ENCODE data around the gene PMEL.

The PMEL gene

GRCh38 chr12:55972911-55973598 lies 7.2 kb upstream of the PMEL start:
- Mint-ChIP-seq H3K9me3 (no peaks in the 10 kb centered on the region), H3K27ac (no peak overlapping the region), H3K4me1 (peaks cover 23% of the 10 kb centered on the region), H3K4me3 (no peak overlapping the region), H3K27me3 (no peaks in the 10 kb centered on the region), H3K36me3 (ENCODE audit: low read depth) (peaks cover 26% of the 10 kb centered on the region)
- no peak for DNase-seq
- ATAC-seq = no peak

DNA sequence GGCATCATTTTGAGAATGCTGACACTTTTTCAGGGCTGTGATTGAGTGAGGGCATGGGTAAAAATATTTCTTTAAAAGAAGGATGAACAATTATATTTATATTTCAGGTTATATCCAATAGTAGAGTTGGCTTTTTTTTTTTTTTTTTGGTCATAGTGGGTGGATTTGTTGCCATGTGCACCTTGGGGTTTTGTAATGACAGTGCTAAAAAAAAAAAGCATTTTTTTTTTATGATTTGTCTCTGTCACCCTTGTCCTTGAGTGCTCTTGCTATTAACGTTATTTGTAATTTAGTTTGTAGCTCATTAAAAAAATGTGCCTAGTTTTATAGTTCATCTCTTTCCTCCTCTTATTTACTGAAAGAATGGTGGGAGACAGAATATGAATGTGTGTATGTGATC lies 6.6 kb upstream of the PMEL start:
- DNase-seq (no peak), ATAC-seq (no peak)
- Mint-ChIP-seq H3K36me3 (ENCODE audit: low read depth) (peaks cover 28% of the 10 kb centered on the region), H3K4me1 (peaks cover 29% of the 10 kb centered on the region), H3K27me3 (no peaks in the 10 kb centered on the region), H3K27ac (no peak overlapping the region), H3K9me3 (no peaks in the 10 kb centered on the region), H3K4me3 (no peak overlapping the region)

- DNase-seq (no peak), ATAC-seq (no peak)
- H3K36me3 Mint-ChIP-seq (ENCODE audit: low read depth) = peaks cover 28% of the 10 kb centered on the region
- no peaks in the 10 kb centered on the region for H3K27me3 Mint-ChIP-seq
- H3K9me3 Mint-ChIP-seq = no peaks in the 10 kb centered on the region
- H3K4me1 Mint-ChIP-seq = peaks cover 27% of the 10 kb centered on the region
- H3K4me3 Mint-ChIP-seq = no peak overlapping the region
- no peak overlapping the region for H3K27ac Mint-ChIP-seq
These were observed 6.2 kb upstream of the PMEL start for GRCh38 chr12:55972042-55972441.

- no peaks in the 10 kb centered on the region for H3K27me3 Mint-ChIP-seq
- no peak overlapping the region for H3K27ac Mint-ChIP-seq
- DNase-seq (no peak), ATAC-seq (no peak)
- peaks cover 28% of the 10 kb centered on the region for H3K36me3 Mint-ChIP-seq (ENCODE audit: low read depth)
- no peak overlapping the region for H3K4me3 Mint-ChIP-seq
- no peaks in the 10 kb centered on the region for H3K9me3 Mint-ChIP-seq
- H3K4me1 Mint-ChIP-seq = peaks cover 31% of the 10 kb centered on the region
These were observed 4.9 kb upstream of the PMEL start for GRCh38 chr12:55970775-55971174.

DNA sequence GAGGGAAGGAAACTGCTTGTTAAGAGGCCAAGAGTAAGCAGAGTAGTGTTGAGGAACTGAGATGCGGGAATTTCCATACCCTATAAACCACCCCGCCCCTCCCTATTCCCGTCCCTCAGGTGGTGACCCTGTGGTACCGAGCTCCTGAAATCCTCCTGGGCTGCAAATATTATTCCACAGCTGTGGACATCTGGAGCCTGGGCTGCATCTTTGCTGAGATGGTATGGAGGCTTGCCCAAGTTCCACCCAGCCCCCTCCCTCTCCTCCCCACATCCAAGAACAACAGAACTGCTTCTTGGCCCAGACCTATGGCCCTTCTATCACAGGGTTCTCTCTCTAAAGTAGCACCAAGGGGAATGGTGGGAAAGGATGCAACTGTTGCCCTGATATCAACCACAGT lies 3.5 kb upstream of the PMEL start:
- Mint-ChIP-seq H3K27me3 (no peaks in the 10 kb centered on the region), H3K27ac (no peak overlapping the region), H3K36me3 (ENCODE audit: low read depth) (peaks cover 25% of the 10 kb centered on the region), H3K4me3 (peak overlapping the region; percentile 97), H3K9me3 (no peaks in the 10 kb centered on the region), H3K4me1 (peaks cover 32% of the 10 kb centered on the region)
- ATAC-seq (no peak), DNase-seq (no peak)

DNA sequence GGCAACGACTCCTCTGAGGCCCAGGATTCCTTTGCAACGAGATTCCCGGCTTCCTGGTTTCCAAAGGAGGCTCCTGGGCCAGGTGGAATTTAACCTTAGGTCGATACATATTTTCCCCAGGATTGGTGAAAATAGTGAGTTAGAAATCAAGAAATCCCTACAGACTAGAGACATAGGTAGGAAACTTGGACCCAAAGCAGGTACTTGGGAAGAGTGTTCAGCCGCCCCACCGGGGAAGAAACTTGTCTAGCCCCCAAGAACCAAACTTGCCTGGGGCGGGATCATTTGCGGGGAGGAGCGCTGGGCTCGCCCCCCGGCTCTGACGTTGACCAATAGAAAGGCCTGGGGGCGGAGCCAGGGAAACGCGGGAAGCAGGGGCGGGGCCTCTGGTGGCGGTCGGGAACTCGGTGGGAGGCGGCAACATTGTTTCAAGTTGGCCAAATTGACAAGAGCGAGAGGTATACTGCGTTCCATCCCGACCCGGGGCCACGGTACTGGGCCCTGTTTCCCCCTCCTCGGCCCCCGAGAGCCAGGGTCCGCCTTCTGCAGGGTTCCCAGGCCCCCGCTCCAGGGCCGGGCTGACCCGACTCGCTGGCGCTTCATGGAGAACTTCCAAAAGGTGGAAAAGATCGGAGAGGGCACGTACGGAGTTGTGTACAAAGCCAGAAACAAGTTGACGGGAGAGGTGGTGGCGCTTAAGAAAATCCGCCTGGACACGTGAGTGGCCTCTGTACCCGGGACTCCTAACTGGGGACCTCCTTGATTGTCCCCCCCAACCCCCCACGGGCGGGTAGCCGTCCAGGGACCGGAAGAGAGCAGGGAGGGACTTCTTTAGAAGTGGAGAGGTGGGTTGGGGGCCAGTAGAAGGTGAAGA lies 803 bp upstream of the PMEL start, which contains the start of gene CDK2:
TSS of gene CDK2 (plus strand) at position 423 of the 874 bp plus-strand sequence. CDS start at position 602, 179 bp downstream.
- no peaks in the 10 kb centered on the region for H3K27me3 Mint-ChIP-seq
- peaks cover 25% of the 10 kb centered on the region for H3K36me3 Mint-ChIP-seq (ENCODE audit: low read depth)
- ATAC-seq (peak; percentile 95), DNase-seq (peak; percentile 97)
- H3K27ac Mint-ChIP-seq = peak within 1 kb of the TSS; percentile 89
- no peaks in the 10 kb centered on the region for H3K9me3 Mint-ChIP-seq
- peaks cover 32% of the 10 kb centered on the region for H3K4me1 Mint-ChIP-seq
- peak within 1 kb of the TSS; percentile 97 for H3K4me3 Mint-ChIP-seq

DNA sequence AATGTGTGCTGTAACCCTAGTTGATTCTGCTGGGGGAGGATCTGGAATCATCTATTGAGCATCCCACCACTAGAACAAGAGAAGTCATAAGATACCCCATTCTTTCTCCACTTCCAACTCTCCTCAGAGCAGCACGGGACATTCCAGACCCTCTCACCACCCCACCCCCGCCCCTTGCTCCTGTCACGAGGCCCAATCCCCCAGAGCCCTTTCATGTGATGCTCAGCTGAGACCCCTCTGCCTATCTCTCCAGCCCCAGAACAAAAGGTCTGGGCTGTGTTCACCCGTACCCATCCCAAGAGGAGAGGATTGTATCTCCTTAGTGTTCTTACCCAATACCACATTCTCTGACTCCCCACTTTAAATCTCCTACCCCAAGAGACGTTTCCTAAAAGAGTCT lies 602 bp downstream of the PMEL start:
- H3K27me3 Mint-ChIP-seq = no peaks in the 10 kb centered on the region
- H3K9me3 Mint-ChIP-seq = no peaks in the 10 kb centered on the region
- peaks cover 29% of the 10 kb centered on the region for H3K4me1 Mint-ChIP-seq
- DNase-seq (no peak), ATAC-seq (no peak)
- H3K36me3 Mint-ChIP-seq (ENCODE audit: low read depth) = peaks cover 17% of the 10 kb centered on the region
- peak overlapping the region; percentile 10 for H3K27ac Mint-ChIP-seq
- no peak overlapping the region for H3K4me3 Mint-ChIP-seq

DNA sequence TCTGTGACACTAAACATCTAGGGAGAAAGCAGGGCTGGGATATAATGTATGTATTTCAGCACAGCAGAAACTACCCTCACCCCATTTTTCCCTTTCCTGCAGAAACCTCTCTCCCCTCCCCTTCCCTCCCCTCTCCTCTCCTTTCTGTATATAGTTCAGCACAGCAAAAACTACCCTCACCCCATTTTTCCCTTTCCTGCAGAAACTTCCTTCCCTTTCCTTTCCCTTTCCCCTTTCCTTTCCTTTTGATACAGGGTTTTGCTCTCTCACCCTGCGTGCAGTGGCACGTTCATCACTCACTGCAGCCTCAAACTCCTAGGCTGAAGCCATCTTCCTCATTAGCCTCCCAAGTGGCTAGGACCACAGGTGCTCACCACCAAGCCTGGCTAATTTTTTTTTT lies 2.1 kb downstream of the PMEL start:
- H3K9me3 Mint-ChIP-seq = no peaks in the 10 kb centered on the region

GRCh38 chr12:55957106-55957859 lies 8.6 kb downstream of the PMEL start:
- no peak overlapping the region for H3K27ac Mint-ChIP-seq
- no peaks in the 10 kb centered on the region for H3K27me3 Mint-ChIP-seq
- no peak for ATAC-seq
- DNase-seq = no peak
- no peaks in the 10 kb centered on the region for H3K9me3 Mint-ChIP-seq
- H3K4me1 Mint-ChIP-seq = peaks cover 9% of the 10 kb centered on the region
- no peak overlapping the region for H3K4me3 Mint-ChIP-seq
- H3K36me3 Mint-ChIP-seq (ENCODE audit: low read depth) = peaks cover 21% of the 10 kb centered on the region

More for the DNA sequence above, 2.1 kb downstream of the PMEL start:
- Mint-ChIP-seq H3K36me3 (ENCODE audit: low read depth) (peaks cover 10% of the 10 kb centered on the region), H3K4me3 (no peak overlapping the region), H3K27me3 (no peaks in the 10 kb centered on the region), H3K4me1 (peaks cover 27% of the 10 kb centered on the region), H3K27ac (no peak overlapping the region)
- DNase-seq (no peak), ATAC-seq (no peak)

DNA sequence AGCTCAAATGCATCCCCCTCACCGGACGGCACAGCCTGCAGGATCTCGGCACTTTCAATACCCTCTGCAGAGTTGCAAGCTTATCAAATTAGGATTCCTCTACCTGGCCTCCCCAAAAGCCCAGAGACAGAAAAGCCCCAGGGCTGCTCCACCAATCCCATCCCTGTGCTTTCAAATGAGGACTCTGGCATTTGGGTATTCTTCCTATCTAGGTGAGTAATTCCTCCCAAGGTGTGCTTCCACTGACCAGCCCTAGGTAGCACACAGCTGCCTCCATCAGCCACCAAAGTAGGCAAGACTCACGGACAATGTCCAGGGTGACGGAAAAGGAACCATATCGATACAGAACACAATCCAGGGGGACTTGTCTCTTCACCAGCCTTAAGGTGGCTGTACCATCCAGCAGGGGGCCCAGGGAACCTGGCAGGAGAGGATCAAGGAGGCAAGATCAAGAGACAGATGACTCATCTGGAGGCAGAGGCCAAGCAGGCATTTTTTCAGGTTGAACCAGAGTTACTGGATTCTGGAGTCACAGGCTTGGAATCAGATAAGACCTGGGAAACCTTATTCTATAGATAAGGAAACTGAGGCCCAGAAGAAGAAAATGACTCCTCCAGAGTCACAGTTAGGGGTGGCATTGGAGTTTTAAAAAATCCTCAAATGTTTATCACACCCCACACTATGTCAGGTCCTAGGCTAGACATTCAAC lies 9.9 kb downstream of the PMEL start:
- ATAC-seq (peak; percentile 77), DNase-seq (peak; percentile 57)
- H3K27ac Mint-ChIP-seq = peak overlapping the region; percentile 10
- H3K4me3 Mint-ChIP-seq = no peak overlapping the region
- no peaks in the 10 kb centered on the region for H3K27me3 Mint-ChIP-seq
- H3K36me3 Mint-ChIP-seq (ENCODE audit: low read depth) = peaks cover 27% of the 10 kb centered on the region
- no peaks in the 10 kb centered on the region for H3K9me3 Mint-ChIP-seq
- H3K4me1 Mint-ChIP-seq = peaks cover 9% of the 10 kb centered on the region

- H3K9me3 Mint-ChIP-seq = no peaks in the 10 kb centered on the region
- H3K27ac Mint-ChIP-seq = peak overlapping the region; percentile 10
- no peak for DNase-seq
These were observed 10.5 kb downstream of the PMEL start for GRCh38 chr12:55955344-55955743.

GRCh38 chr12:55946553-55946952 lies 19.3 kb downstream of the PMEL start:
- H3K36me3 Mint-ChIP-seq (ENCODE audit: low read depth) = peaks cover 66% of the 10 kb centered on the region
- no peak for DNase-seq
- no peaks in the 10 kb centered on the region for H3K27me3 Mint-ChIP-seq
- no peaks in the 10 kb centered on the region for H3K9me3 Mint-ChIP-seq
- peak overlapping the region; percentile 55 for H3K27ac Mint-ChIP-seq
- peaks cover 19% of the 10 kb centered on the region for H3K4me1 Mint-ChIP-seq
- peak; percentile 49 for ATAC-seq
- H3K4me3 Mint-ChIP-seq = no peak overlapping the region

More at GRCh38 chr12:55955344-55955743, 10.5 kb downstream of the PMEL start:
- Mint-ChIP-seq H3K27me3 (no peaks in the 10 kb centered on the region), H3K4me3 (no peak overlapping the region), H3K4me1 (peaks cover 9% of the 10 kb centered on the region), H3K36me3 (ENCODE audit: low read depth) (peaks cover 27% of the 10 kb centered on the region)
- ATAC-seq = peak; percentile 3

DNA sequence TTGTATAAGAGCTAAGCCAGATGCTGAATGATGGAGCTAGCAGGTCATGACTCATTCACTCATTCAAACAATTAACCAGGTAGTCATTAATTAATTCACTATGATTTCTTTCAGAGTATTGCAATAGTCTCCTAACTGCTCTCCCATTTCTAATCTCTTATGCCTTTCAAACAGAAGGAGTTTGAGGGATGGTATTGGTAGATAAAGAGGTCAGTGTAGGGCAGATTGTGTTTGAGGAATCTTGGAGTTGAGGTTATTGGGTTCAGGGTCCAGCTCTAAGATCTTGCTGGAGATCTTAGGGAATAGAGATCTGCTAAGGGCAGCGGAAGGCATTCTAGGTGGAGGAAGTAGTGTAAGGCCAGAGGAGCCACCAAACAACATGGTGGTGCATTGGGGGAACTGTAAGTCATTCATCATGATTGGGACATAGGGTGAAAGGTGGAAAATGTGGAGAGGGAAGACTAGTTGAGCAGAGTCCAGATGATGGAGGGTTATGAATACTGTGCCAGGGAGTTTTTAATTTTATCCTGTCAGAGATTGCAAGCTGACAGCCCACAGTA lies 23.2 kb downstream of the PMEL start:
- ATAC-seq = no peak
- no peaks in the 10 kb centered on the region for H3K27me3 Mint-ChIP-seq
- H3K36me3 Mint-ChIP-seq (ENCODE audit: low read depth) = peaks cover 75% of the 10 kb centered on the region
- no peak overlapping the region for H3K4me3 Mint-ChIP-seq
- peaks cover 48% of the 10 kb centered on the region for H3K4me1 Mint-ChIP-seq
- H3K27ac Mint-ChIP-seq = peak overlapping the region; percentile 45
- no peak for DNase-seq
- H3K9me3 Mint-ChIP-seq = no peaks in the 10 kb centered on the region

DNA sequence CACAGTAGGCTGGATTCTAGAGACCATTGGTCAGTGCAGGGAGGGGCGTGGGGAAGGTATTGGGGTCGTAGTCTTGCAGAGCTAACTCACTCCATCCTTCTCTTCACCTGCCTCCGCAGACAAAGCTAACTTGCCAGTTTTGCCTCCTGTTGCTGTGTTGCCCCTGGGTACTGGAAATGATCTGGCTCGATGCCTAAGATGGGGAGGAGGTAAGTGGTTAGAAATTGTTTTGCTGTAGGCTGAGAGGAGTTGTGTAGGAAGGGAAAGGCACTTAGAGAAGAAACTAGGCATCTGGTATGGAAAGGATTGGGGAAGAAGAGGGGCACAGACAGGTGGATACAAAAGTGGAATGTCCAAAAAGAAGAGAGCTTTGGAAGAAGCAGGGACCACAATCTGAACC lies 23.8 kb downstream of the PMEL start:
- no peaks in the 10 kb centered on the region for H3K27me3 Mint-ChIP-seq
- peaks cover 51% of the 10 kb centered on the region for H3K4me1 Mint-ChIP-seq
- peak overlapping the region; percentile 55 for H3K27ac Mint-ChIP-seq
- no peak overlapping the region for H3K4me3 Mint-ChIP-seq
- no peaks in the 10 kb centered on the region for H3K9me3 Mint-ChIP-seq
- no peak for ATAC-seq
- peaks cover 75% of the 10 kb centered on the region for H3K36me3 Mint-ChIP-seq (ENCODE audit: low read depth)
- DNase-seq = no peak

Measured in activated naive CD8-positive, alpha-beta T cell treated with anti-CD3 and anti-CD28 coated beads, Interleukin-2, amount 50 U/mL, for 24 hours (primary cell).